Mesenchymal stem cell (in vitro differentiated cells and primary cell): ENCODE results near the gene NDE1.
A peak's percentile ranks its signal among the peaks of the same experiment; 100 is the strongest.

ENCODE experiments used
- DNase-seq: peaks from one replicate; pipeline ENCODE4 v3.0.0-alpha.2; 2013
- H2AFZ ChIP-seq: one replicate; pipeline ENCODE4 v1.6.1; 2013; ENCODE audit warnings: low read depth, mild to moderate bottlenecking, control low read depth, inconsistent platforms, low read length, moderate library complexity
- H2AK5ac ChIP-seq: 2 replicates; pipeline ENCODE4 v1.6.1; 2013; ENCODE audit warnings: low read length, moderate library complexity, mild to moderate bottlenecking, inconsistent platforms; ENCODE audit not compliant: severe bottlenecking
- H2BK120ac ChIP-seq: one replicate; pipeline ENCODE4 v1.6.1; 2013; ENCODE audit warnings: low read depth, mild to moderate bottlenecking, inconsistent platforms, low read length, moderate library complexity
- H2BK12ac ChIP-seq, 2 experiments: one replicate each; pipeline ENCODE4 v1.6.1; 2013; ENCODE audit warnings: inconsistent platforms in 2 of 2, low read length in 2 of 2, mild to moderate bottlenecking in 2 of 2, moderate library complexity in 2 of 2, control low read depth in 1 of 2
- H2BK15ac ChIP-seq: one replicate; pipeline ENCODE4 v1.6.1; 2013; ENCODE audit warnings: mild to moderate bottlenecking, low read depth, inconsistent platforms; ENCODE audit not compliant: poor library complexity, severe bottlenecking
- H2BK5ac ChIP-seq: 2 replicates; pipeline ENCODE4 v1.6.1; 2013; ENCODE audit warnings: low read depth, mild to moderate bottlenecking, low read length, control low read depth, inconsistent platforms; ENCODE audit not compliant: poor library complexity, severe bottlenecking
- H3K14ac ChIP-seq, 2 experiments: one replicate each; pipeline ENCODE4 v1.6.1; 2013; ENCODE audit warnings: inconsistent platforms in 2 of 2, low read length in 2 of 2, control low read depth in 1 of 2, mild to moderate bottlenecking in 1 of 2, moderate library complexity in 1 of 2
- H3K18ac ChIP-seq, 2 experiments: one replicate each; pipeline ENCODE4 v1.6.1; 2013; ENCODE audit warnings: inconsistent platforms in 2 of 2, low read length in 2 of 2, control low read depth in 1 of 2, low read depth in 1 of 2, mild to moderate bottlenecking in 1 of 2
- H3K23ac ChIP-seq, 2 experiments: one replicate each; pipeline ENCODE4 v1.6.1; 2013; ENCODE audit warnings: inconsistent platforms in 2 of 2, low read length in 2 of 2, mild to moderate bottlenecking in 2 of 2, moderate library complexity in 2 of 2, control low read depth in 1 of 2
- H3K27ac ChIP-seq: 2 replicates; pipeline ENCODE4 v1.5.1; 2013; ENCODE audit warnings: mild to moderate bottlenecking, moderate library complexity, low read length, control low read depth, inconsistent platforms; ENCODE audit not compliant: poor library complexity, severe bottlenecking
- H3K27me3 ChIP-seq, 2 experiments: 2 replicates each; pipeline versions ENCODE4 v1.6.1 to v1.7.0; 2013; ENCODE audit warnings: low read length in 2 of 2, mild to moderate bottlenecking in 2 of 2, moderate library complexity in 2 of 2, control low read depth in 1 of 2, inconsistent platforms in 1 of 2; ENCODE audit not compliant: control insufficient read depth in 1 of 2, insufficient read depth in 1 of 2
- H3K36me3 ChIP-seq, 2 experiments: 2 replicates each; pipeline versions ENCODE4 v1.6.1 to v1.7.0; 2013; ENCODE audit warnings: low read length in 2 of 2, control low read depth in 1 of 2, inconsistent platforms in 1 of 2, low read depth in 1 of 2, mild to moderate bottlenecking in 1 of 2; ENCODE audit not compliant: insufficient read depth in 2 of 2, control insufficient read depth in 1 of 2
- H3K4ac ChIP-seq, 2 experiments: one replicate each; pipeline ENCODE4 v1.6.1; 2013; ENCODE audit warnings: inconsistent platforms in 2 of 2, low read length in 2 of 2, mild to moderate bottlenecking in 2 of 2, moderate library complexity in 2 of 2, control low read depth in 1 of 2, low read depth in 1 of 2
- H3K4me1 ChIP-seq: 2 replicates; pipeline ENCODE4 v1.6.1; 2013; ENCODE audit warnings: low read depth, low read length, control low read depth; ENCODE audit not compliant: control insufficient read depth, insufficient read depth
- H3K4me2 ChIP-seq: 2 replicates; pipeline ENCODE4 v1.6.1; 2013; ENCODE audit warnings: low read length, mild to moderate bottlenecking, inconsistent platforms; ENCODE audit not compliant: poor library complexity, severe bottlenecking
- H3K4me3 ChIP-seq, 2 experiments: 2 replicates each; pipeline versions ENCODE4 v1.5.1 to v1.7.0; 2013; ENCODE audit warnings: low read length in 2 of 2, mild to moderate bottlenecking in 2 of 2, control low read depth in 1 of 2, low read depth in 1 of 2; ENCODE audit not compliant: insufficient read depth in 1 of 2
- H3K79me1 ChIP-seq: replicated peaks from 2 replicates; pipeline ENCODE4 v1.6.1; 2013; ENCODE audit warnings: mild to moderate bottlenecking, control low read depth, low read length, inconsistent platforms; ENCODE audit not compliant: poor library complexity, severe bottlenecking
- H3K9ac ChIP-seq: 2 replicates; pipeline ENCODE4 v1.7.0; 2013; ENCODE audit warnings: mild to moderate bottlenecking, low read length, moderate library complexity
- H3K9me3 ChIP-seq: 2 replicates; pipeline ENCODE4 v1.7.0; 2013; ENCODE audit warnings: mild to moderate bottlenecking, low read length; ENCODE audit not compliant: control insufficient read depth
- H4K8ac ChIP-seq: one replicate; pipeline ENCODE4 v1.6.1; 2013; ENCODE audit warnings: inconsistent platforms, mild to moderate bottlenecking, low read length, moderate library complexity
- H4K91ac ChIP-seq: one replicate; pipeline ENCODE4 v1.6.1; 2013; ENCODE audit warnings: mild to moderate bottlenecking, low read length, inconsistent platforms
- WGBS: methylation state at CpG from one replicate; pipeline ENCODE4 v1.1.7; 2013; ENCODE audit warnings: mixed read lengths; 5-methylcytosine and 5-hydroxymethylcytosine counted together

The NDE1 gene

GRCh38 chr16:15732416-15732815 lies 82.4 kb downstream of the NDE1 start:
- Histone ChIP-seq H2AFZ (no peak overlapping the region), H2AK5ac (no peak overlapping the region), H3K36me3 (peaks cover 0 to 3% of the 10 kb centered on the region in 2 experiments), H3K27me3 (no peaks in the 10 kb centered on the region), H3K27ac (no peak overlapping the region), H2BK15ac (no peak overlapping the region), H3K9me3 (no peaks in the 10 kb centered on the region), H2BK120ac (no peak overlapping the region), H3K9ac (no peak overlapping the region), H2BK12ac (no peak overlapping the region), H3K79me1 (no peaks in the 10 kb centered on the region), H3K18ac (no peak overlapping the region), H4K91ac (peak overlapping the region; percentile 61), H3K4me2 (no peak overlapping the region), H3K4me1 (peaks cover 3% of the 10 kb centered on the region), H3K4ac (no peak overlapping the region), H3K4me3 (no peak overlapping the region), H2BK5ac (no peak overlapping the region), H3K14ac (no peak overlapping the region), H4K8ac (no peak overlapping the region), H3K23ac (no peak overlapping the region)
- no peak for DNase-seq
- WGBS: 93% methylated on average over 6 of the region's 6 CpGs

GRCh38 chr16:15735610-15736009 lies 85.6 kb downstream of the NDE1 start:
- Histone ChIP-seq H3K4me1 (peaks cover 1% of the 10 kb centered on the region), H3K36me3 (peaks cover 0 to 3% of the 10 kb centered on the region in 2 experiments), H4K91ac (no peak overlapping the region), H3K79me1 (no peaks in the 10 kb centered on the region), H2BK5ac (no peak overlapping the region), H2BK120ac (no peak overlapping the region), H3K18ac (no peak overlapping the region), H4K8ac (no peak overlapping the region), H3K4me3 (no peak overlapping the region), H2BK15ac (no peak overlapping the region), H3K23ac (no peak overlapping the region), H2BK12ac (no peak overlapping the region), H3K14ac (no peak overlapping the region), H3K27me3 (no peaks in the 10 kb centered on the region), H3K4me2 (no peak overlapping the region), H3K4ac (no peak overlapping the region), H3K9ac (no peak overlapping the region), H2AFZ (no peak overlapping the region), H3K27ac (no peak overlapping the region), H3K9me3 (peaks cover under 1% of the 10 kb centered on the region), H2AK5ac (no peak overlapping the region)
- WGBS: 84% methylated on average over 3 of the region's 3 CpGs
- DNase-seq: no peak

GRCh38 chr16:15736529-15736928 lies 86.5 kb downstream of the NDE1 start:
- Histone ChIP-seq H3K79me1 (no peaks in the 10 kb centered on the region), H2AFZ (no peak overlapping the region), H2BK12ac (no peak overlapping the region), H4K8ac (no peak overlapping the region), H2BK15ac (no peak overlapping the region), H3K23ac (no peak overlapping the region), H3K9me3 (peaks cover 7% of the 10 kb centered on the region), H3K18ac (no peak overlapping the region), H3K27me3 (no peaks in the 10 kb centered on the region), H3K14ac (no peak overlapping the region), H2AK5ac (no peak overlapping the region), H2BK5ac (no peak overlapping the region), H3K27ac (no peak overlapping the region), H4K91ac (no peak overlapping the region), H3K4me3 (no peak overlapping the region), H2BK120ac (no peak overlapping the region), H3K36me3 (peaks cover 0 to 3% of the 10 kb centered on the region in 2 experiments), H3K9ac (no peak overlapping the region), H3K4me2 (no peak overlapping the region), H3K4me1 (peaks cover 1% of the 10 kb centered on the region), H3K4ac (no peak overlapping the region)
- 92% methylated on average over 7 of the region's 7 CpGs for WGBS
- no peak for DNase-seq

GRCh38 chr16:15737140-15737644 lies 87.1 kb downstream of the NDE1 start:
- peaks cover 7% of the 10 kb centered on the region for H3K9me3 ChIP-seq

More at GRCh38 chr16:15737140-15737644, 87.1 kb downstream of the NDE1 start:
- H3K79me1 ChIP-seq: no peaks in the 10 kb centered on the region
- H2BK5ac ChIP-seq: no peak overlapping the region
- H3K9ac ChIP-seq: no peak overlapping the region
- no peak overlapping the region for H2AK5ac ChIP-seq
- H3K18ac ChIP-seq: no peak overlapping the region
- H2BK15ac ChIP-seq: no peak overlapping the region
- 85% methylated on average over 18 of the region's 18 CpGs for WGBS
- peaks cover 0 to 3% of the 10 kb centered on the region in 2 experiments for H3K36me3 ChIP-seq
- no peak for DNase-seq
- no peak overlapping the region for H4K91ac ChIP-seq
- no peak overlapping the region for H3K4me3 ChIP-seq
- no peak overlapping the region for H3K4ac ChIP-seq
- no peak overlapping the region for H2BK12ac ChIP-seq
- H2BK120ac ChIP-seq: no peak overlapping the region
- no peaks in the 10 kb centered on the region for H3K27me3 ChIP-seq
- no peak overlapping the region for H2AFZ ChIP-seq
- peaks cover 1% of the 10 kb centered on the region for H3K4me1 ChIP-seq
- H4K8ac ChIP-seq: no peak overlapping the region
- H3K23ac ChIP-seq: no peak overlapping the region
- no peak overlapping the region for H3K27ac ChIP-seq
- H3K4me2 ChIP-seq: no peak overlapping the region
- no peak overlapping the region for H3K14ac ChIP-seq
